KMS-11 (cell line): Measurements from ENCODE around the gene PTGES2.
"Not testable (repeated sequence)": the region's sequence is repeated elsewhere in the genome, so short reads cannot be mapped to it uniquely, and the experiment has no call there.

Experiments used
- H2AFZ ChIP-seq: fragments of 200-600 bp; sonication (generic); 2 replicates; pipeline ENCODE4 v1.6.1; 2016; ENCODE audit warnings: antibody characterized with exemption, mixed run types, low read depth
- H3K27ac ChIP-seq: fragments of 200-600 bp; sonication (generic); 2 replicates; pipeline ENCODE4 v1.6.1; 2016; ENCODE audit warnings: mild to moderate bottlenecking, mixed run types
- H3K27me3 ChIP-seq: fragments of 200-600 bp; sonication (generic); 2 replicates; pipeline ENCODE4 v1.6.1; 2017; ENCODE audit warnings: mild to moderate bottlenecking, low read depth, mixed run types, moderate library complexity; ENCODE audit not compliant: insufficient read depth
- H3K36me3 ChIP-seq: fragments of 200-600 bp; sonication (generic); 2 replicates; pipeline ENCODE4 v1.6.1; 2017; ENCODE audit warnings: mild to moderate bottlenecking, mixed run types; ENCODE audit not compliant: insufficient read depth
- H3K4me1 ChIP-seq: fragments of 200-600 bp; sonication (generic); 2 replicates; pipeline ENCODE4 v1.6.1; 2016; ENCODE audit warnings: mild to moderate bottlenecking, low read depth, mixed run types; ENCODE audit not compliant: poor library complexity, severe bottlenecking
- H3K4me2 ChIP-seq: fragments of 200-600 bp; sonication (generic); 2 replicates; pipeline ENCODE4 v1.7.0; 2016; ENCODE audit warnings: mild to moderate bottlenecking, mixed run types
- H3K4me3 ChIP-seq: fragments of 200-600 bp; sonication (generic); IDR thresholded peaks from 2 replicates; pipeline ENCODE4 v1.6.1; 2017; ENCODE audit warnings: low read depth, low read length, mixed read lengths; ENCODE audit not compliant: insufficient read depth
- H3K79me2 ChIP-seq: fragments of 200-600 bp; sonication (generic); 2 replicates; pipeline ENCODE4 v1.6.1; 2016; ENCODE audit warnings: low read depth, mixed run types; ENCODE audit not compliant: insufficient read depth
- H3K9ac ChIP-seq: fragments of 200-600 bp; sonication (generic); 2 replicates; pipeline ENCODE4 v1.6.1; 2016; ENCODE audit warnings: mild to moderate bottlenecking, mixed run types
- H4K20me1 ChIP-seq: fragments of 200-600 bp; sonication (generic); 2 replicates; pipeline ENCODE4 v1.6.1; 2016; ENCODE audit warnings: mild to moderate bottlenecking, mixed run types; ENCODE audit not compliant: insufficient read depth
- TF ChIP-seq, protein P1 (sequence below): fragments of 200-600 bp; sonication (generic); conservative IDR thresholded peaks from 2 replicates; pipeline ENCODE4 v1.6.1; 2017; ENCODE audit warnings: low read depth, mild to moderate bottlenecking, antibody characterized with exemption, low read length, moderate library complexity, mixed read lengths

The PTGES2 gene

DNA sequence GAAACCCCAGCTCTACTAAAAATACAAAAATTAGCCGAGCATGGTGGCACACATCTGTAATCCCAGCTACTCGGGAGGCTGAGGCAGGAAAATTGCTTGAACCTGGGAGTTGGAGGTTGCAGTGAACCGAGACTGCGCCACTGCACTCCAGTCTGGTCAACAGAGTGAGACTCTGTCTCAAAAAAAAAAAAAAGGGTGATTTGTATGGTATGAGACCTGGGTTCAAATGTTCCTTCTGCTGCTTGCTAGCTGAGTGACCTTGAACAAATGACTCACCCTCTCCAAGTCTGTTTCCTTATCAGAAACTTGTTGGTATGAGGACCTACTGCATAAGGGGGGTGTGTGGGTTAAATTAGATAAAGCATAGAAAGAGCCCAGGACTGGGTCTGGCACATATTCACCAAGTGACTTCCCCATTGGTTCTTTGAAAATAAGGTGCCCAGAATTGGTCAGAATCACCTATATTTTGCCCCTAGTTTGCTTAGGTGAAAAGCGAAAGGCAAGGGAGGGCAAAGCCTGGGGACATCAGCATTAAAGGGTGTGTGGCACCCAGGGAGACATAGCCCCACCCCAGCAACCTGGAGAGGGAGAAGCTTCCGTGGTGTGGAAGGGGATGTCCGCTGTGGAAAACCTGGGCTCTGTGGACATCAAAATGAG is 49.6 kb downstream of the PTGES2 start:
- Histone ChIP-seq H3K27me3 (no peaks in the 10 kb centered on the region), H3K79me2 (peaks cover 91% of the 10 kb centered on the region), H2AFZ (no peak overlapping the region), H3K36me3 (no peaks in the 10 kb centered on the region), H3K4me2 (no peak overlapping the region), H3K4me1 (peaks cover 94% of the 10 kb centered on the region), H3K27ac (peak overlapping the region; percentile 18; the same call in 1 of the 2 replicates), H3K9ac (no peak overlapping the region), H4K20me1 (no peaks in the 10 kb centered on the region), H3K4me3 (no peak overlapping the region)
- TF ChIP-seq, protein P1, sequence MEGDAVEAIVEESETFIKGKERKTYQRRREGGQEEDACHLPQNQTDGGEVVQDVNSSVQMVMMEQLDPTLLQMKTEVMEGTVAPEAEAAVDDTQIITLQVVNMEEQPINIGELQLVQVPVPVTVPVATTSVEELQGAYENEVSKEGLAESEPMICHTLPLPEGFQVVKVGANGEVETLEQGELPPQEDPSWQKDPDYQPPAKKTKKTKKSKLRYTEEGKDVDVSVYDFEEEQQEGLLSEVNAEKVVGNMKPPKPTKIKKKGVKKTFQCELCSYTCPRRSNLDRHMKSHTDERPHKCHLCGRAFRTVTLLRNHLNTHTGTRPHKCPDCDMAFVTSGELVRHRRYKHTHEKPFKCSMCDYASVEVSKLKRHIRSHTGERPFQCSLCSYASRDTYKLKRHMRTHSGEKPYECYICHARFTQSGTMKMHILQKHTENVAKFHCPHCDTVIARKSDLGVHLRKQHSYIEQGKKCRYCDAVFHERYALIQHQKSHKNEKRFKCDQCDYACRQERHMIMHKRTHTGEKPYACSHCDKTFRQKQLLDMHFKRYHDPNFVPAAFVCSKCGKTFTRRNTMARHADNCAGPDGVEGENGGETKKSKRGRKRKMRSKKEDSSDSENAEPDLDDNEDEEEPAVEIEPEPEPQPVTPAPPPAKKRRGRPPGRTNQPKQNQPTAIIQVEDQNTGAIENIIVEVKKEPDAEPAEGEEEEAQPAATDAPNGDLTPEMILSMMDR: no peak

DNA sequence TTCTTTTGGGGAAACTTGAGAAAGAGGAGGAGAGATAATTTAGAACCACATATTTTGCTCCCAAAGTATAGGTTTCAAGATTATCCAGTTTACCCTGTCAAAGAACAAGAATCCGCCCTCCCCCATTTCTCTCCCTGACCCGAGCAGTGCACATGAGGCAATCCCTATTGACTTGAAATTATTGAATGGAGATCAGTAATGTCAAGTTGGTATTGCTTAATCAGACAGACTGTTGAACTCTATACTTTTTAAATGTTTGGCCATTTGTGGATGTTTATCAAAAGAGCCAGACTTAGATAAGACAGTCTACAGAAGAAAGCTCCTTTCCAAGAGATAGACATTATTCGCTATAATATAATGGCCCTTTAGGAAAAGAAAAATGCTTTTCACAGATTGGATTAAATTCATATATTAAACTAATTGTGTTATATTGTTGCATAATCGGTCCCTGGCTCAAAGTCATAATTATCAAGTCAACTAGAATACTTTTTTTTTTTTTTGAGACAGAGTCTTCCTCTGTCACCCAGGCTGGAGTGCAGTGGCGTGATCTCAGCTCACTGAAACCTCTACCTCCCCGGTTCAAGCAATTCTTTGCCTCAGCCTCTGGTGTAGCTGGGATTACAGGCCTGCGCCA is 54.2 kb downstream of the PTGES2 start:
- Histone ChIP-seq H3K79me2 (peaks cover 95% of the 10 kb centered on the region), H3K9ac (peak overlapping the region; percentile 19; the same call in 1 of the 2 replicates), H4K20me1 (no peaks in the 10 kb centered on the region), H3K27me3 (no peaks in the 10 kb centered on the region), H3K27ac (peak overlapping the region; percentile 85), H3K4me2 (peak overlapping the region; percentile 94), H3K4me1 (peaks cover 87% of the 10 kb centered on the region), H3K4me3 (no peak overlapping the region), H3K36me3 (no peaks in the 10 kb centered on the region), H2AFZ (no peak overlapping the region)
- TF ChIP-seq, protein P1: no peak

DNA sequence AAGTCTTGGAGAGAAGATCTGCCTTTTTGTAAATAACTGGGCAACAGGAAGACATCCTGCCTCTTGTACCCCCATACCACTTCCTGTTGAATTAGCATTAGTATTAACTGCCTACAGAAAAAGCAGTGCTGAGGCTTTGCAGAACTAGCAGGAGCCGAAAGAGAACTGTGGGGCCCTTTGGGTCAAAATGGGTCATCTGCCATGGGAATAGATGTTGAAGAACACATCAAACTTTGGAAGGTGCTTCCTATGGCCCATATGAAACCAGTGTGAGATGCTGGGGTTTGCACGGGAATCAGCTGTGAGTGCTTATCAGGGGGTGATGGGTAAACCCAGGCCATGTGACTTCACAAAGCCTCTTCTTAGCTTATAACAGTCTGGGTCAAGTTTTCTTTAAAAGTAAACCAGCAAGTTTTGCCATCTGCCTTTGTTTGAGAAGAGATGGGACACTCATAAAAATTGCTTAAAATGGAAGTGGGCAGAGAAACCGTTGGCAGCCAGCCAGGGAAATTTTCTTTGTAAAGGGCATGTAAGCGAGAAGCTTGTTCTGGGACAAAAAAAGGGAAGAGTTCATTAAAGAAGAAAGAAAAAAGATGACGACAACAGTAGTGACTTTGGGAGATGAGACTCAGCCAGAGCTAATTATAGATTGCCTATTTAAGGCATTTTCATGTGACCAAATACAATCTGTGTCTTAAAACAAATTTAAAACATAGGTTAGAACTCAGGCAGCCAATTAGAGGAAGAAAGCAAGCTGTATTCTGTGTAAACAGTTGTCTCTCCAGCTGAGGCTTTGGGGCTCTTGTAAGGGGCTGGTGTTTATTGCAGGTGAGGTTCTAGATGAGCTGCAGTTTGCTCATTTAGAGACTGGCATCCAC is 55.1 kb downstream of the PTGES2 start:
- Histone ChIP-seq H3K79me2 (peaks cover 88% of the 10 kb centered on the region), H3K27me3 (no peaks in the 10 kb centered on the region), H4K20me1 (no peaks in the 10 kb centered on the region), H3K4me2 (peak overlapping the region; percentile 94), H3K4me3 (no peak overlapping the region), H3K4me1 (peaks cover 77% of the 10 kb centered on the region), H3K36me3 (no peaks in the 10 kb centered on the region), H2AFZ (no peak overlapping the region), H3K9ac (peak overlapping the region; percentile 19; the same call in 1 of the 2 replicates), H3K27ac (peak overlapping the region; percentile 85)
- TF ChIP-seq, protein P1: no peak

DNA sequence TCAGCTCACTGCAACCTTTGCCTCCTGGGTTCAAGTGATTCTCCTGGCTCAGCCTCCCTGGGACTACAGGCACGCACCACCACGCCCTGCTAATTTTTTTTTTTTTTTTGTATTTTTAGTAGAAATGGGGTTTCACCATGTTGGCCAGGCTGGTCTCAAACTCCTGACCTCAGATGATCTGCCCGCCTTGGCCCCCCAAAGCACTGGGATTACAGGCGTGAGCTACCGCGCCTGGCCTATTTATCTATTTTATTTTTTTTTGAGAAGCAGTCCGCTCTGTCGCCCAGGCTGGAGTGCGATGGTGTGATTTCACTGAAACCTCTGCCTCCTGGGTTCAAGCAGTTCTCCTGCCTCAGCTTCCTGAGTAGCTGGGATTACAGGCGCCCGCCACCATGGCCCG is 56.1 kb downstream of the PTGES2 start:
- peaks cover 82% of the 10 kb centered on the region for H3K79me2 ChIP-seq
- peak overlapping the region; percentile 94 for H3K4me2 ChIP-seq
- H3K27ac ChIP-seq: peak overlapping the region; percentile 85
- peaks cover 76% of the 10 kb centered on the region for H3K4me1 ChIP-seq
- H3K9ac ChIP-seq: peak overlapping the region; percentile 19; the same call in 1 of the 2 replicates
- H3K36me3 ChIP-seq, H3K4me3 ChIP-seq, H2AFZ ChIP-seq, H4K20me1 ChIP-seq, H3K27me3 ChIP-seq: not testable (repeated sequence)
